IPS-18a (cell line): ENCODE results near the gene ZFYVE26.
"Not testable (repeated sequence)": the region's sequence is repeated elsewhere in the genome, so short reads cannot be mapped to it uniquely, and the experiment has no call there.

Experiments
- H3K27ac ChIP-seq: one replicate; pipeline ENCODE4 v1.5.1; 2013; ENCODE audit warnings: low read length
- H3K27me3 ChIP-seq: one replicate; pipeline ENCODE4 v1.6.1; 2013; ENCODE audit warnings: mild to moderate bottlenecking, low read length; ENCODE audit not compliant: control insufficient read depth, insufficient read depth
- H3K36me3 ChIP-seq: one replicate; pipeline ENCODE4 v1.6.1; 2013; ENCODE audit warnings: low read depth, low read length; ENCODE audit not compliant: control insufficient read depth
- H3K4me1 ChIP-seq: one replicate; pipeline ENCODE4 v1.6.1; 2013; ENCODE audit warnings: low read depth, low read length; ENCODE audit not compliant: control insufficient read depth
- H3K4me3 ChIP-seq: one replicate; pipeline ENCODE4 v1.5.1; 2013; ENCODE audit warnings: low read length
- H3K9ac ChIP-seq: one replicate; pipeline ENCODE4 v1.6.1; 2013; ENCODE audit warnings: mild to moderate bottlenecking, low read length, moderate library complexity
- H3K9me3 ChIP-seq: one replicate; pipeline ENCODE4 v1.6.1; 2013; ENCODE audit warnings: low read depth, low read length; ENCODE audit not compliant: control insufficient read depth

Gene ZFYVE26

DNA sequence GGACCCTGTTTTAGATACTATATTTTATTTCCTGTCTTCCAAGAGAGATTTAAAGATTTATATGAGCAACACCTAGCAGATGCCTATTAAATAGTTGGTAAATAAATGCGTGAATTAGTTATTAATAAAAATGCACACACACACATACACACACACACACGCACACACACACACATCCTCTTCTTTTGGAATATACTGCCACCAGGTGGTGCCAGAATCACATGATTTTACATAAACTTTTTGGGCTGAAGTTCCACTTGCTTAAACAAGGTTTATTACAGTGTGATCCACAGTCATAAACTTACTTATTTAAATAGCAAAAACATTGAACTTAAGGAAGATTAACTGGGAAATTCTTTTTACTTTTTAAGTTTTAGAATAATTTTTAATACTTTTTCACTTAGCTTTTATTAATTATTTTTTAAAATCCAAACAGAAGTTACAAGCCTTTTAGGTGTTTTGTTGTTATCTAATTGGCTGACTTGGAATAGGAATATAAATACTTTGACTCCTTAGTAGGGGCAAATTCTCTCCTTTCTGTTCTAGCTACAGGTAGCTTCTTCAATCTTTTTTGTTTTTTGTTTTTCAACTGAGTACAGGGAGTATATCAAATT lies 20.7 kb upstream of the ZFYVE26 start:
- no peaks in the 10 kb centered on the region for H3K4me1 ChIP-seq
- H3K4me3 ChIP-seq: no peak overlapping the region
- H3K9ac ChIP-seq: no peak overlapping the region
- no peaks in the 10 kb centered on the region for H3K36me3 ChIP-seq
- no peaks in the 10 kb centered on the region for H3K27me3 ChIP-seq
- H3K9me3 ChIP-seq: no peaks in the 10 kb centered on the region
- H3K27ac ChIP-seq: no peak overlapping the region

DNA sequence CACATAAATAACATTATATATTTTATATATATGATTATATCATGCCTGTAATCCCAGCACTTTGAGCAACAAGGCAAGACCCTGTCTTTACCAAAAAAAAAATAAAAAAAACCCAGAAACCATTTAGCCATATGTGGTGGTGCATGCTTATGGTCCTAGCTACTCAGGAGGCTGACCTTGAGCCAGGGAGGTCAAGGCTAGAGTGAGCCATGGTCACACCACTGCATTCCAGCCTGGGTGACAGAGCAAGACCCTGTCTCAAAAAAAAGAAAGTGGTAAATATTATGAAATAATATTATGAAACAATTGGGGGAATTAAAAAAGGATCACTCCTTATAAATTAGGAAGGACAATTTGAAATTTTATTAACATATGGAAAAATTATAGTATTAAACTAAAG lies 19.2 kb upstream of the ZFYVE26 start:
- Histone ChIP-seq H3K4me1 (no peaks in the 10 kb centered on the region), H3K9me3 (no peaks in the 10 kb centered on the region), H3K27me3 (no peaks in the 10 kb centered on the region), H3K4me3 (no peak overlapping the region), H3K27ac (no peak overlapping the region), H3K9ac (no peak overlapping the region), H3K36me3 (no peaks in the 10 kb centered on the region)

DNA sequence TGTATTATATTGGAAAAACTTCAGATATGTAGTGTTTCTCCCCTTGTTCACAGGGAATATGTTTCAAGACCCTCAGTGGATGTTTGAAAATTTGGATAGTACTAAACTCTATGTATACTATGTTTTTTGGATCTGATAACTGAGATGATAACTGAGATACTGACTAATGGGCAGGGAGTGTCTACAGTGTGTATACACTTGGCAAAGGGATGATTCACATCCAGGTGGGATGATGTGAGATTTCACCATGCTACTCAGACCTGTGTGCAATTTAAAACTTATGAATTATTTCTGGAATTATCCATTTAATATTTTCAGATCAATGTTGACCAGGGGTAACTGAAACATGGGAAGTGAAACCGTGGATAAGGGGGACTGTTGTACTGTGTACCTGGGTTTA lies 17.0 kb upstream of the ZFYVE26 start:
- Histone ChIP-seq H3K9ac (no peak overlapping the region), H3K4me1 (no peaks in the 10 kb centered on the region), H3K27ac (no peak overlapping the region), H3K36me3 (no peaks in the 10 kb centered on the region), H3K9me3 (no peaks in the 10 kb centered on the region), H3K27me3 (no peaks in the 10 kb centered on the region), H3K4me3 (no peak overlapping the region)

DNA sequence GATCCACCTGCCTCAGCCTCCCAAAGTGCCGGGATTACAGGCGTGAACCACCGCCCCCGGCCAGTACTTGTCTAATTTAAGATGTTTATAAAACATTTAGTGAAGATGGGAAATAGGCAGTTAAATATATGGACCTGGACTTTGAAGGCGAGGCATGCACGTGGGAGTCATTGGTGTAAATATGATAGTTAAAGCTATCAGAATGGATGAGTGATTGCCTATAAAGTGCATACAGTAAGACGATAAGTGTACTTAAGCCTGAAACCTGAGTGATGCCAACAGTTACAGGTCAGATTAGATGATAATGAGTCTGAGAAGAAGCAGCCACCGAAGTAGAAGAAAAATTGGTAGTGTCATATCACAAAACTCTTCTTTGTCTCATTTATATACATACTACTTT lies 14.7 kb upstream of the ZFYVE26 start:
- Histone ChIP-seq H3K27ac (no peak overlapping the region), H3K36me3 (no peaks in the 10 kb centered on the region), H3K27me3 (no peaks in the 10 kb centered on the region), H3K9me3 (no peaks in the 10 kb centered on the region), H3K4me1 (no peaks in the 10 kb centered on the region), H3K9ac (no peak overlapping the region), H3K4me3 (no peak overlapping the region)

DNA sequence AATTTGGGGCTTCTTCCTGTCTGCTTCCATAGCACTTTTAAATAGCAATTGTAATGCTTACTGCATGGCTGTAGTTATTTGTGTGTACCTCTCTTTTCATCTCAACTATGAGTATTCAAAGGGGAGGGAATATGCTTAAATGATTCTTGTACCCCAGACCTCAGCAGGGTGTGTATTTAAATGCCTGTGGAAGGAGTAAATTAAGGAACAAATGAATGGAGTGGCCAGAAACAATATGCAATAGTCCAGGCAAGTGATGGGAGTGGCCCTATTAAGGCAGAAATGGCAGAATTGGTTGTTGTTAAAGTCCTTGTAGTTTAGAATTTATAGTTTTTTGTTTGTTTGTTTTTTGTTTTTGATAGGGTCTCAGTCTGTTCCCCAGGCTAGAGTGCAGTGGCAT lies 4.7 kb upstream of the ZFYVE26 start:
- no peak overlapping the region for H3K4me3 ChIP-seq
- no peaks in the 10 kb centered on the region for H3K9me3 ChIP-seq
- peaks cover 8% of the 10 kb centered on the region for H3K4me1 ChIP-seq
- H3K36me3 ChIP-seq: no peaks in the 10 kb centered on the region
- no peaks in the 10 kb centered on the region for H3K27me3 ChIP-seq
- no peak overlapping the region for H3K27ac ChIP-seq
- H3K9ac ChIP-seq: no peak overlapping the region

DNA sequence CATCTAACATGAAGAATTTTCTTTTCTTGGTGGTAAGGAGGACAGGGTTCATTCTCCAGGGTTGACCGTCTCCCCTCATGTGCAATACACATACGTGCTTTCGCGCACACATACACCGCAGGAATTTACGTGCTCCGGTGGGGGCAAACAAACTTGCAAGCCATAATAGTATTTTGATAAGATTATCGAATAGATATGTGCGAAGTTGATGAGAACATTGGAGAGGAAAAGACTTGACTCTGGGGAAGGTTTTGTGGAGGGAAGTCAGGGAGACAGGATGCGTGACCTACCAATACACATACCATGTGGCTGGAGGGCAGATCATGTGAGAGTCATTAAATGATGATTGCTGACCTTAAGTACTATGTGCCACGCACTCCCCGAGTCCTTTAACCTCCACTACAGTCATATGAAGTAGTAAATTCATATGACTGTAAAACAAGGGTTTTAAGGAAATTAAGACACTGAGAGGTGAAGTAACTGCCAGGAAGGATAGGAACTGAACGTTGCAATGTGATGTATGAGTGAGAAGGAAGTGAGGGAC lies 4.1 kb upstream of the ZFYVE26 start:
- Histone ChIP-seq H3K27ac (peak overlapping the region; percentile 86), H3K36me3 (no peaks in the 10 kb centered on the region), H3K9ac (peak overlapping the region; percentile 95)

DNA sequence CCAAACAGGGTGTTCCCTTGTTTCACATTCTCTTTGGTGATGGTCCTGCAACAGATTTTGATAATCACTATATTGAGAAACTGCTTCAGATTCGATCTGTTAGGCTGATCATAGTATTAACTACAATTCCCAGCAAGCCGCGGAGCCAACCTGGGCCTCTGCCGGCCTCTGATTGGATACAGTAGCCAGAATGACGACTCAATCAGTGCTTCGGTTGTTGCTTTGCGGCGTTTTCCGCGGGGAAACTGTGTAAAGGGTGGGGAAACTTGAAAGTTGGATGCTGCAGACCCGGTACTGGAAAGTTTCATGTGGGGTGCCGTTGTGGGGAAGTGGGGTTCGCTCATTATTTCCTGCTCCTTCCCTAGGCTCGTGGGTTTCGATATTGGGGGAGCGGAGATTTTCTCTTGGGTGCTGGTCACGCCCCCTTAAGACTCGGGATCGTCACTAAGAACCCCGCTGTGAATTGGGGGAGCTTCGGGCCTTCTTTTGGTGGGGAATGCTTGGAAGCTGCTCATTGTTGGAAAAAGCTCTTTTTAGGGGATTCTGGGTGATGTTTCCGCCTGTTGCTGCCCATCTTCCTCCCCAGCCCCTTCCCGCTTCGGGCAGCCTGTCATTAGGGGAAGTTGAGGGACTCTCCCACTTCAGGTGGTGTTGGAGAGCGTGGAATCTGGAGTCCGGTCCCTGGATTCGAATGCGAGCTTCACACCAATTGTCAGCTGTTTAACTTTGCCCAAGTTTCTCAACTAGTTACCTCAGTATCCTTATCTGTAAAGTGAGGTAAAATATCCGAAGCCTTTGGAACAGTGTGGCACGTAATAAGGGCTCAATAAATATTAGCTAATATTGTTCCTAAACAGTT lies 3.4 kb upstream of the ZFYVE26 start, which contains the start of gene RAD51B:
Gene RAD51B, plus strand, starts transcription at position 217 of the 859 bp plus-strand sequence.
- H3K27ac ChIP-seq: peak within 1 kb of the TSS; percentile 86

More for the DNA sequence above, 4.1 kb upstream of the ZFYVE26 start:
- Histone ChIP-seq H3K27me3 (no peaks in the 10 kb centered on the region), H3K9me3 (no peaks in the 10 kb centered on the region), H3K4me3 (peak overlapping the region; percentile 99), H3K4me1 (peaks cover 8% of the 10 kb centered on the region)

DNA sequence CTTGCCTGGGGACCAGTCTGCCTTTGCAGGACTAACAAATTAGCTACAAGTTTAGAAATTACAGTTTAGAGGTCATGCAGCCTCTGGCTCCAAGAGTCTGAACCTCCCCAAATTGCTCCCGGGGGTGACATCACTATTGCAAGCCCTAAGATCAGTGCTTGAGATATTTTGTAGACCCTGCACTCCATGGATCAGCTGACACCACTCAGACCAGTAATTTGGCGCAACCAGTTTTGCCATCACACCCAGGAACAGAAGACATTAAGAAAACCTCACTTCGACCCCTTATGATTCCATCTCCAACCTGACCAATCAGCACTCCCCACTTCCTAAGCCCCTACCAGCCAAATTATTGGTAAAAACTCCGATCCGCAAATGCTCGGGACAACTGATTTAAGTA lies 2.1 kb upstream of the ZFYVE26 start:
- not testable (repeated sequence) for H3K27ac ChIP-seq, H3K36me3 ChIP-seq, H3K9me3 ChIP-seq, H3K27me3 ChIP-seq, H3K4me3 ChIP-seq, H3K9ac ChIP-seq
- H3K4me1 ChIP-seq: peaks cover 15% of the 10 kb centered on the region

More for the DNA sequence above, 3.4 kb upstream of the ZFYVE26 start, which contains the start of gene RAD51B:
- H3K4me3 ChIP-seq: peak within 1 kb of the TSS; percentile 99
- no peaks in the 10 kb centered on the region for H3K9me3 ChIP-seq
- H3K27me3 ChIP-seq: no peaks in the 10 kb centered on the region
- H3K4me1 ChIP-seq: peaks cover 15% of the 10 kb centered on the region
- H3K9ac ChIP-seq: peak within 1 kb of the TSS; percentile 95
- H3K36me3 ChIP-seq: no peaks in the 10 kb centered on the region

DNA sequence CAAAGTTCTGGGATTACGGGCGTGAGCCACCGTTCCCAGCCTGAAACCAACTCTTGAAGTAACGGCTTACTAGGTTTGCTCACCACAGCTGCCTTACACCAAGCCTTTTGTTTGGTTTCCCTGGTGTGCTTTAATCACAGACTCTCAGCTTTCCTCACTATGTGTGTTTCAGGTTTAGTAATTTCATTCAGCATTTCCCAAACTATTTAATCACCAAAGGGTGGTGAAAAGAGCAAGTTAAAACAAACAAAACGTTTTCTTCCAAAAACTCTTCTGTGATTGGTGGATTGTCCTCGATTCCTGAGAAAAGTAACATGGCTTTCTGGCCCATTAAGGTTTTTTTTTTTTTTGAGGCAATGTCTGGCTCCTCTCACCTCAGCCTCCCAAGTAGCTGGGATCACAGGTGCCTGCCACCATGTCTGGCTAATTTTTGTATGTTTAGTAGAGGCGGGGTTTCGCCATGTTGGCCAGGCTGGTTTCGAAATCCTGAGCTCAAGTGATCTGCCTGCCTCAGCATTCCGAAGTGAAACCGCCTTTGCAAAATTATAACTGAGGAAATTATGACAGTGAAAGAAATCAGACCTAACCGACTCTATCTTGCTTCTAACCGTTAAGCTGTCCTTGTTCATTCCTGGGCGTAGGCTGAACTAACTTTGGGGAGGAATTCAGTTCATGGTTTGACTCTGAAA lies 1.5 kb upstream of the ZFYVE26 start:
- H3K27ac ChIP-seq: no peak overlapping the region
- H3K4me1 ChIP-seq: peaks cover 15% of the 10 kb centered on the region
- H3K9me3 ChIP-seq: no peaks in the 10 kb centered on the region
- H3K36me3 ChIP-seq: peaks cover 10% of the 10 kb centered on the region
- no peak overlapping the region for H3K4me3 ChIP-seq
- H3K27me3 ChIP-seq: no peaks in the 10 kb centered on the region
- H3K9ac ChIP-seq: no peak overlapping the region

DNA sequence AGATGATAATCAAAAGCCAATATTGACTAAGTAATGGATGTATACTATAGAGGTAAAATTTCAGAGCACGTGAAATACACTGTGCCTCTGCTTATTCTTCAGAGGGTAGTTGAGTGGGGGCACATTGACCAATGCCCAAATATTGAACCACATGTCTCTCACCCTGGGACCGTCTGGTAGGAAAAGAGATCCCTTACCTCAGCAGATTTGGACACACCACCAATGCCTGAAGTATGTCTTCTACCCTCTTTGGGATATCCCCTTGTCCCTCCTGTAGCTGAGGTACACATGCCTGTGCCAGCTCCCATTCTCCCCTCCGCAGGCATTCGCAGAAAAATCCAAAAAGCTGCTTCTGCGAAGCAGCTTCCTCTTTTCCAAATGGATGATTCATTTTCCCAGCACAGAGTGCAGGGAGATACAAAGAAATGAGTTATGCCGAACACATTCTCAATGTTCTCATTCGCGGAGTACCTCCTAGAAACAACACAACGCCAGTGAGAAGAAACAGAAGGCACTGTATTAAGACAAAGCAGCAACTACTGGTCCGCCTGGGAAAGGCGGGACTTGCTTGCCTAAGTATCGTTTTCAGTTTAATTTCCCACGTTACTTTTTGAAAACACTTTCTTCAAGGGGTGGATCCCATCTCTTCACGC lies 691 bp downstream of the ZFYVE26 start:
- H3K4me3 ChIP-seq: peak overlapping the region; percentile 73
- no peaks in the 10 kb centered on the region for H3K9me3 ChIP-seq
- peak overlapping the region; percentile 21 for H3K27ac ChIP-seq
- H3K27me3 ChIP-seq: no peaks in the 10 kb centered on the region
- H3K4me1 ChIP-seq: peaks cover 14% of the 10 kb centered on the region
- peaks cover 25% of the 10 kb centered on the region for H3K36me3 ChIP-seq
- H3K9ac ChIP-seq: peak overlapping the region; percentile 87

DNA sequence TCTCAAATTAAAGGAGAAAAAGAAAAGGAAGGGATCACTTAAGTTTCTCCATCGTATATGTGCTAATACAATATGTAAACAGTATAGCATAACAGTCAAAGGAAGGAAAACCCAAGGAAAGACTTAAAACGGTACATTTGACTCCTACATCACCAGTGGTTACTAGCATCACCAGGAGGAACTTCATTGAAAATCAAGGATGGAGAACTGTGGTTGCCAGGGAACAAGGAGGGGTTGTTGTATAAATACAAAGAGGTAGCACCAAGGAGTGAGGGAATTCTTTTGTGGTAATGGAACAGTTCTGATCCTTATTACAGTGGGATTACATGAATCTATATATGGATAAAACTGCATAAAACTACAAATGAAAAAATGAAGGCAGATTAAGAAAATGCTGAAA lies 1.6 kb downstream of the ZFYVE26 start:
- H3K9ac ChIP-seq: peak overlapping the region; percentile 87
- H3K9me3 ChIP-seq: no peaks in the 10 kb centered on the region
- H3K27me3 ChIP-seq: no peaks in the 10 kb centered on the region
- H3K36me3 ChIP-seq: peaks cover 31% of the 10 kb centered on the region
- no peak overlapping the region for H3K27ac ChIP-seq
- peaks cover 7% of the 10 kb centered on the region for H3K4me1 ChIP-seq
- H3K4me3 ChIP-seq: peak overlapping the region; percentile 73
